HG02763 (cell line): ENCODE measurements around the gene LTB4R.

Source experiments
- ATAC-seq: cut with Tn5 transposase; IDR thresholded peaks from one replicate; pipeline ENCODE4 v1.9.1; 2021; ENCODE audit warnings: mild to moderate bottlenecking, moderate library complexity; ENCODE audit not compliant: unreplicated experiment

LTB4R gene

GRCh38 chr14:24299255-24300191, 11.8 kb upstream of the LTB4R start, which contains the start of the genes DHRS1 and NOP9:
Gene DHRS1, minus strand, starts transcription at chr14:24299780. Its CDS starts 674 bp downstream, at chr14:24299106.
Gene NOP9, plus strand, starts transcription at chr14:24299850. Its CDS starts 105 bp downstream, at chr14:24299955.
- peak; percentile 68 for ATAC-seq

- no peak for ATAC-seq
These were observed 10.8 kb upstream of the LTB4R start for GRCh38 chr14:24300326-24300980.

- no peak for ATAC-seq
These were observed 7.3 kb upstream of the LTB4R start for GRCh38 chr14:24304019-24304387.

GRCh38 chr14:24307156-24307574, 4.1 kb upstream of the LTB4R start:
- ATAC-seq: no peak

GRCh38 chr14:24307575-24308341, 3.5 kb upstream of the LTB4R start, which contains the start of gene CIDEB:
Gene CIDEB, minus strand, starts transcription at chr14:24307977. Its CDS starts 119 bp downstream, at chr14:24307858.
- no peak for ATAC-seq

GRCh38 chr14:24308342-24309124, 2.8 kb upstream of the LTB4R start:
- ATAC-seq: no peak

GRCh38 chr14:24309538-24310264, 1.6 kb upstream of the LTB4R start, which contains the start of gene LTB4R2:
Gene LTB4R2, plus strand, starts transcription at chr14:24310140. Its CDS starts 525 bp downstream, at chr14:24310665.
- no peak for ATAC-seq

GRCh38 chr14:24310265-24310645, 1.0 kb upstream of the LTB4R start:
- no peak for ATAC-seq

- no peak for ATAC-seq
These were observed 724 bp downstream of the LTB4R start for GRCh38 chr14:24311837-24312615.

- no peak for ATAC-seq
These were observed 1.6 kb downstream of the LTB4R start for GRCh38 chr14:24312736-24313507.

- no peak for ATAC-seq
These were observed 2.6 kb downstream of the LTB4R start for GRCh38 chr14:24313913-24314312.

- no peak for ATAC-seq
These were observed 3.3 kb downstream of the LTB4R start for GRCh38 chr14:24314377-24315193.

- ATAC-seq: no peak
These were observed 4.0 kb downstream of the LTB4R start for GRCh38 chr14:24315243-24315806.

- no peak for ATAC-seq
These were observed 4.7 kb downstream of the LTB4R start for GRCh38 chr14:24315807-24316596.

GRCh38 chr14:24316597-24316950, 5.3 kb downstream of the LTB4R start:
- ATAC-seq: no peak
